NT2/D1 (cell line): ENCODE data around the gene DIS3L2.
"Not testable (repeated sequence)": the region's sequence is repeated elsewhere in the genome, so short reads cannot be mapped to it uniquely, and the experiment has no call there.

ENCODE experiments used
- DNase-seq: peaks from one replicate; pipeline ENCODE4 v3.0.0-alpha.2; 2011; ENCODE audit warnings: low read depth, low spot score
- H3K27me3 ChIP-seq: 2 replicates; pipeline ENCODE4 v1.6.0; 2011; ENCODE audit warnings: mild to moderate bottlenecking; ENCODE audit not compliant: insufficient read length, insufficient read depth
- H3K36me3 ChIP-seq: 2 replicates; pipeline ENCODE4 v1.6.1; 2011; ENCODE audit warnings: mild to moderate bottlenecking, low read length, mixed read lengths; ENCODE audit not compliant: insufficient read depth, insufficient read length
- H3K4me1 ChIP-seq: 2 replicates; pipeline ENCODE4 v1.5.1; 2011; ENCODE audit not compliant: insufficient read depth, insufficient read length
- H3K4me3 ChIP-seq: 2 replicates; pipeline ENCODE4 v1.5.1; 2011; ENCODE audit warnings: low read depth; ENCODE audit not compliant: insufficient read length
- H3K9ac ChIP-seq: 2 replicates; pipeline ENCODE4 v1.6.0; 2011; ENCODE audit warnings: low read depth; ENCODE audit not compliant: insufficient read length
- H3K9me3 ChIP-seq: 2 replicates; pipeline ENCODE4 v1.5.1; 2011; ENCODE audit warnings: mild to moderate bottlenecking, low read length; ENCODE audit not compliant: insufficient read depth
- SUZ12 ChIP-seq: IDR thresholded peaks from 2 replicates; pipeline ENCODE4 v1.6.1; 2011; ENCODE audit not compliant: insufficient read length, insufficient read depth; ENCODE audit errors: extremely low read depth
- YY1 ChIP-seq: IDR thresholded peaks from 2 replicates; pipeline ENCODE4 v1.6.1; 2011; ENCODE audit not compliant: insufficient read length, insufficient read depth
- ZNF274 ChIP-seq: IDR thresholded peaks from 2 replicates; pipeline ENCODE4 v1.6.1; 2011; ENCODE audit warnings: mild to moderate bottlenecking, low read depth, low read length

Gene DIS3L2

DNA sequence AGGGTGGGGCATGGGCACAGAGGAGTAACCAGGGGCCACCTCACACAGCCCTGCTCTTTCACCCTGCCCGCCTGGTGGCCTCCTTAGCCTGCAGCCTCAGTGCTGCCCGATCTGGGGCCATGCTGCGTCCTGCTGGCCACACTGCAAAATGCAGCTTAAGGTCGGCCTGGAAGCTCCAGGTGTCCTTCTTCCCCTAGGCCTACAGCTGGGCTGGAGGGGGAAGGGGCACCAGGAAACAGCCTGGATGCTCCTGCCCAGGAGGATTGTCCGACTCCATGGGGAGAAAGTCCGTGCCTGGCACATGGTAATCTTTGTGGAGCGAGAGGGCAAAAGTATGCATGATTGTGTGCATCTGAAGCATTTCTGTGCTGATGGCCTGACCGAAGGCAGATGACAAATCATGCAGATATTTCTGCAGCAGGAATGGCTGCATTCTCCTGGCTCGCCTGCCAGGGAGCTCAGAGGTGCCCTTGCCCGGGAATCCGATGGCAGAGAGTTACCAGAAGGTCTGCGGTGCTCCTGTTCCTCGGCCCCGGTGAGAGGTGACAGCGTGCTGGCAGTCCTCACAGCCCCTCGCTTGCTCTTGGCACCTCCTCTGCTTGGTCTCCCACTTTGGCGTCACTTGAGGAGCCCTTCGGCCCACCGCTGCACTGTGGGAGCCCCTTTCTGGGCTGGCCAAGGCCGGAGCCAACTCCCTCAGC, 404.3 kb downstream of the DIS3L2 start:
- Histone ChIP-seq H3K27me3 (no peaks in the 10 kb centered on the region), H3K4me3 (no peak overlapping the region), H3K4me1 (peaks cover 34% of the 10 kb centered on the region), H3K9me3 (peaks cover 11% of the 10 kb centered on the region; the same call in 1 of the 2 replicates), H3K9ac (no peak overlapping the region), H3K36me3 (no peaks in the 10 kb centered on the region)
- peak; percentile 61 for DNase-seq
- TF ChIP-seq YY1, result no peak
- TF ChIP-seq ZNF274, result no peak
- no peak for TF ChIP-seq SUZ12

DNA sequence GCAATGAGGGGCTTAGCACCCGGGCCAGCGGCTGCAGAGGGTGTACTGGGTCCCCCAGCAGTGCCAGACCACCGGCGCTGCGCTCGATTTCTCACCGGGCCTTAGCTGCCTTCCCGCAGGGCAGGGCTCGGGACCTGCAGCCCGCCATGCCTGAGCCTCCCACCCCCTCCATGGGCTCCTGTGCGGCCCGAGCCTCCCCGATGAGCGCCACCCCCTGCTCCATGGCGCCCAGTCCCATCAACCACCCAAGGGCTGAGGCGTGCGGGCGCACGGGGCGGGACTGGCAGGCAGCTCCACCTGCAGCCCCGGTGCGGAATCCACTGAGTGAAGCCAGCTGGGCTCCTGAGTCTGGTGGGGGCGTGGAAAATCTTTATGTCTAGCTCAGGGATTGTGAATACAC, 404.9 kb downstream of the DIS3L2 start:
- not testable (repeated sequence) for H3K9ac ChIP-seq, H3K27me3 ChIP-seq, H3K4me3 ChIP-seq, H3K36me3 ChIP-seq, H3K9me3 ChIP-seq, DNase-seq
- H3K4me1 ChIP-seq, result peaks cover 34% of the 10 kb centered on the region

DNA sequence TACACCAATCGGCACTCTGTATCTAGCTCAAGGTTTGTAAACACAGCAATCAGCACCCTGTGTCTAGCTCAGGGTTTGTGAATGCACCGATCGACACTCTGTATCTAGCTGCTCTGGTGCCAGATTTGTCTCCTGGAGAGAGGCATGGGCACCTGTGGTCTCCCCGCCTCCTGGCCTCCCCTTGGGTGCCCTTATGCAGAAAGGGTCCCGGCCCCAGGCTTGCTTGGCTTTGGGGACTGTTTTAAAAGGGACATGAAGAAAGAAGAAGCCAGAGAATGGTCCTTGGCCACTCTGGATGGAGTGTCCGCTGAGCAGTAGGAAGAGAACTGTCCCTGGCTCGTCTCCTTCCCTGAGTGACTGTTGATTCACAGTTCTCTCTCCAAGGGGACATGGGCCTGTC, 405.5 kb downstream of the DIS3L2 start:
- no peak for TF ChIP-seq ZNF274
- no peak for TF ChIP-seq SUZ12
- TF ChIP-seq YY1, result no peak
- peaks cover 34% of the 10 kb centered on the region for H3K4me1 ChIP-seq
- H3K4me3 ChIP-seq, result no peak overlapping the region
- no peaks in the 10 kb centered on the region for H3K36me3 ChIP-seq
- no peak for DNase-seq
- H3K9me3 ChIP-seq, result peaks cover 4% of the 10 kb centered on the region; the same call in 1 of the 2 replicates
- H3K27me3 ChIP-seq, result no peaks in the 10 kb centered on the region
- H3K9ac ChIP-seq, result no peak overlapping the region

DNA sequence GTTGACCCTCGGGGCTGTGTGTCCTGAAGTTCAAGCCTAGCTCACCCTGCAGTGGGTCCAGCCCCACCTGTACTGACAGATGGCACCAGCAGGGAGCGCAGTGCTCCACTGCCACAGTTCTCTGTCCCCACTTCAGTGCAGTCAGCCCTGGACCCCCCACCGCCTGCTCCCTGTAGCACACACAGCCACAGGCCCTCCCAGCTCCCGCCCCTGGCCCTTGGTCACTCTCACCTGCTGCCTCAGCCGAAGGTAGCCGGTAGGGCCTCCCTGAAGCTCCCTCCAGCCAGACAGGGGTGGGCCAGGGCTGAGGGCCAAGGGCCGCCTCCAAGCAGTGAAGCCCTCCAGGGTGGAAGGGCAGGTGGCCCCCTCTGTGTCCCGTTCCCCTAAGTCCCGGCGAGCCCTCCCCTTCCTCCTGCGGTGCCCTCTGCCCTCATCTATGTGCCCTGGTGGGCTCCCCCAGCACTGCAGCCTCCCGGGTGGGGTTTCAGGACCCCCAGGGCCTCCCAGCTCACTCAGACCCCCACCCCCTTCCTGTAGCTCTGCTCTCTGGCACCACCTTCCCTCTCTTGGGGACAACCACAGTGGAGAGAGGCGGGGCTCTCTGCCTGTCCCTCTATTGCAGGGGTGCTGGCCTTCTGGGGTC, 406.2 kb downstream of the DIS3L2 start:
- no peak for TF ChIP-seq YY1
- no peak for TF ChIP-seq ZNF274
- no peak for TF ChIP-seq SUZ12
- DNase-seq, result peak; percentile 43

DNA sequence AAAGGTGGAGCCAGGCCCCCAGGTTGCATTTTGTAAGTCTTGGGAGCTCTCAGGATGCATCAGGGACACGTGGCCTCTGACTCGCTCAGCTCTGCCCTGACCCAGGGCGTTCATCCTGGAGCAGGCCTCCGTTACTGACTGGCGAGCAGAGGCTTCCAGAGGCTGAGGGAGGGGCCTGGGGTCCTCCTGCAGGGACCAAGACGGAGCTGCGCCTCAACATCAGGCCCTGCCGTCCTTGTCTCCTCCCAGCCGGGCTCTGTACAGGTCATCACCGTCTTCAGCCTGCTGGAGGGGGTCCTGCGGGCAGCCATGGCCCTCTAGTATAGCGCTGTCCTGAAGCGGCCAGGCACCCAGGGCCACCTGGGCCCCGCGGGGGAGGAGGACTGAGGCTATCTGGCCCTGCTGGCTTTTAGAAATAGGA, 406.8 kb downstream of the DIS3L2 start:
- H3K36me3 ChIP-seq, result no peaks in the 10 kb centered on the region
- peaks cover 30% of the 10 kb centered on the region for H3K4me1 ChIP-seq
- peaks cover 4% of the 10 kb centered on the region; the same call in 1 of the 2 replicates for H3K9me3 ChIP-seq
- no peak overlapping the region for H3K4me3 ChIP-seq
- no peaks in the 10 kb centered on the region for H3K27me3 ChIP-seq
- H3K9ac ChIP-seq, result peak overlapping the region; percentile 51
- no peak for DNase-seq
- TF ChIP-seq YY1, result no peak
- TF ChIP-seq SUZ12, result no peak
- TF ChIP-seq ZNF274, result no peak

More for the DNA sequence above, 406.2 kb downstream of the DIS3L2 start:
- peak overlapping the region; percentile 51 for H3K9ac ChIP-seq
- H3K27me3 ChIP-seq, result no peaks in the 10 kb centered on the region
- H3K4me1 ChIP-seq, result peaks cover 33% of the 10 kb centered on the region
- H3K9me3 ChIP-seq, result peaks cover 4% of the 10 kb centered on the region; the same call in 1 of the 2 replicates
- no peaks in the 10 kb centered on the region for H3K36me3 ChIP-seq
- no peak overlapping the region for H3K4me3 ChIP-seq

DNA sequence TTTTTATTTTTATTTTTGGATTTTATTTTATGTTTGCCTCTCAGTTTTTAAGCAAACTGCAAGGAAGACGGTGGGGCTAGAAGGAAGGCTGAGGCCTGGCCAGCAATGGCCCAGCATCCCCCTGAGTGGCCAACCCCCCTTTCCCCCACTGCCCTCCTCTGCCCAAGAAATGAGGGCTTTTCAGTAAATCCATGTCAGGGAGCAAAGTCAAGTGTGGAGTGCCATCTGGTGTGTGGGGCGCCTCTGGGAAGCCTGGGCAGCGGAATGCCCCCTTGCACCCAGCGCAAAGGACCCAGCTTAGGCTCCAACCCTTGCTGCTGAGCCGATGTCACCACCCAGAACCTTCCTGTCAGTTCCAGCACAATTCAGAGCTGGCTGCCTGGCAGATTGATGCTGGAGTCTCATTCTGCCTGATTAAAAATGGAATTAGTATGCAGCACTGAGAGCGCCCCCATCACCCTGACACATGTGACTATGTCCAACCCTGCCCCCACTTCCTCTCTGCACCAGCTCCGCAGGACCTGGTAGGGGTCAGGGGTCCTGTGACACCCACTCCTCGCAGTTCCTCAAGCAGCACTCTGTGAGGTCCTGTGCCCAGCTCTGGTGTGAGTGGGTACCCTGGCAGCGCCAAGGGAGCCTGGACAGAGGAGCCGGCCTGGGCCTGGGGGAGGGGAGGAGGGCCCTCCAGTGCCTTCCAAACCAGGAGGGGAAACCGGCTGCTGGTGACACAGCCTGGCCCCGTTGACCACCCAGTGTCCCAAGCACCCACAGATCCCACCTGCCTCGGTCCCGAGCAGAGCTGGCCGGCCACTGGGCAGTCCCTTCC, 407.8 kb downstream of the DIS3L2 start:
- TF ChIP-seq ZNF274 (no peak), SUZ12 (no peak), YY1 (no peak)
- DNase-seq, result no peak
- Histone ChIP-seq H3K27me3 (no peaks in the 10 kb centered on the region), H3K4me1 (peaks cover 25% of the 10 kb centered on the region), H3K9ac (peak overlapping the region; percentile 50), H3K9me3 (peaks cover 4% of the 10 kb centered on the region; the same call in 1 of the 2 replicates), H3K36me3 (no peaks in the 10 kb centered on the region), H3K4me3 (no peak overlapping the region)

DNA sequence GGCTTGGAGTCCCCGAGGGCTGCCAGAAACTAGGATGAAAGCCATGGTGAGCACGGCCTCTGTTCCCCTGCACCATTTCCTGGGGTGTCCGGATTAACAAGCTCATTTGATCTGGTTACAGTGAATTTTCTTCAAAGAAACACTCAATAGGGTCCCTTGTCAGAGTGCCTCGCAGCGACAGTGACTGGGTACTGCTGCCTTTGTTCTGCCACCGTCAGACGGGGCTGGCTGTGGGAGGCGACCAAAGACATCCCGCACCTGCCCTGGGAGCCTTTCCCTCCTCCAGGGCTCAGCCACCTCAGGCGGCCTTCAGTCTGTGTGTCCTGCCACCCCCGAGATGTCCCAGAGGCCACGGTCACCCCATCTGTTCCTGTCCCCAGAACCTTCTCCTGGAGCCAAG, 408.5 kb downstream of the DIS3L2 start:
- not testable (repeated sequence) for DNase-seq, H3K4me3 ChIP-seq, H3K9me3 ChIP-seq, H3K36me3 ChIP-seq, H3K27me3 ChIP-seq
- peaks cover 25% of the 10 kb centered on the region for H3K4me1 ChIP-seq
- H3K9ac ChIP-seq, result peak overlapping the region; percentile 50
